Epithelial cell of proximal tubule (primary cell): ENCODE data around the gene SORCS1. TPM values are rescaled to one million over a fixed set of nuclear protein-coding genes. Genes with fewer than 3 reads are reported as not detected.

Source experiments
- DNase-seq: peaks from one replicate; pipeline ENCODE4 v3.0.0-alpha.2; 2011; ENCODE audit warnings: low read depth
- H3K4me3 ChIP-seq: 2 replicates; pipeline ENCODE4 v1.5.1; 2011; ENCODE audit warnings: low read depth, mild to moderate bottlenecking, low read length
- total RNA-seq: library from RNA; depleted of rRNA; stranded (reverse); fragments of >200 nt; gene quantifications from 2 replicates; pipeline ENCODE4 v1.2.3, GENCODE V29; 2015
- TF ChIP-seq, protein P1 (sequence below): conservative IDR thresholded peaks from 2 replicates; pipeline ENCODE4 v1.5.1; 2012; ENCODE audit warnings: low read depth, mild to moderate bottlenecking, low read length

Gene SORCS1
- total RNA-seq, 1 donor from 2014 or later: 0.06 TPM

DNA sequence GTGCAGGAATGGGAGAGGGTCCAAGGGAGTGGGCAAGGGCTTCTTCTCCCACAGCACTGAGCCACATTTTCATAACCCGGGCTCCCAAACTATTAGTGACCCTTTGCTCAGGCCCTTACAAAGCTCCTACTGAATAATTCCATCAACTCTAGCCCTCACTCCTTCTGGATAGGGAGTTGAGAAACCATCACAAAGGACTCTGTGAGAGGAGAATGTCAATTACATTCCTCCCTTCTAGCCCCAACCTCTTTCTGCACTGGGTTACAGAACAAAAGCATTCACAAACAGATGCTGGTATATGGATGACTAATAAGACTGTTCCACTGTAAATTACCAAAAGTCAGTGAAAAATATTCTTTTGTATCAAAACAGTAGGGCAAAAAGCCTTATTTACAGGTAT is 203.7 kb downstream of the SORCS1 start:
- TF ChIP-seq, protein P1, sequence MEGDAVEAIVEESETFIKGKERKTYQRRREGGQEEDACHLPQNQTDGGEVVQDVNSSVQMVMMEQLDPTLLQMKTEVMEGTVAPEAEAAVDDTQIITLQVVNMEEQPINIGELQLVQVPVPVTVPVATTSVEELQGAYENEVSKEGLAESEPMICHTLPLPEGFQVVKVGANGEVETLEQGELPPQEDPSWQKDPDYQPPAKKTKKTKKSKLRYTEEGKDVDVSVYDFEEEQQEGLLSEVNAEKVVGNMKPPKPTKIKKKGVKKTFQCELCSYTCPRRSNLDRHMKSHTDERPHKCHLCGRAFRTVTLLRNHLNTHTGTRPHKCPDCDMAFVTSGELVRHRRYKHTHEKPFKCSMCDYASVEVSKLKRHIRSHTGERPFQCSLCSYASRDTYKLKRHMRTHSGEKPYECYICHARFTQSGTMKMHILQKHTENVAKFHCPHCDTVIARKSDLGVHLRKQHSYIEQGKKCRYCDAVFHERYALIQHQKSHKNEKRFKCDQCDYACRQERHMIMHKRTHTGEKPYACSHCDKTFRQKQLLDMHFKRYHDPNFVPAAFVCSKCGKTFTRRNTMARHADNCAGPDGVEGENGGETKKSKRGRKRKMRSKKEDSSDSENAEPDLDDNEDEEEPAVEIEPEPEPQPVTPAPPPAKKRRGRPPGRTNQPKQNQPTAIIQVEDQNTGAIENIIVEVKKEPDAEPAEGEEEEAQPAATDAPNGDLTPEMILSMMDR: no peak
- DNase-seq: no peak
- H3K4me3 ChIP-seq: no peak overlapping the region

DNA sequence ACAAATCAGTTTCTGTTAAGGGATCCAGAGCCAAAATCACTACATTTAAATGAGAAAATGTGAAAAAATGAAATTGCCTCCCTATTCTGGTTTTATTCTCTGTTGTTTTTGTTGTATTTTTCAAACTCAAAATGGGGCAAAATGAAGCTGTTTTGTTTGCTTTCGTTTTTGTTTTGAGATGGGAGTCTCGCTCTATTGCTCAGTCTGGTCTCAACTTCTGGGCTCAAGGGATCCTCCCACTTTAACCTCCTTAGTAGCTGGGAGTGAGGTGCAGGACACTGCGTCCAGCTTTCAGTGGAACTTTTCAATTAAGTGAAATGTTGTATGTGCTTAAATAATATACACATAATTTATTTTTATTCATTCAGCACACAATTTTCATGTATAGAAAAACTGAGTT is 205.0 kb downstream of the SORCS1 start:
- no peak for DNase-seq
- TF ChIP-seq, protein P1: no peak
- H3K4me3 ChIP-seq: no peak overlapping the region

DNA sequence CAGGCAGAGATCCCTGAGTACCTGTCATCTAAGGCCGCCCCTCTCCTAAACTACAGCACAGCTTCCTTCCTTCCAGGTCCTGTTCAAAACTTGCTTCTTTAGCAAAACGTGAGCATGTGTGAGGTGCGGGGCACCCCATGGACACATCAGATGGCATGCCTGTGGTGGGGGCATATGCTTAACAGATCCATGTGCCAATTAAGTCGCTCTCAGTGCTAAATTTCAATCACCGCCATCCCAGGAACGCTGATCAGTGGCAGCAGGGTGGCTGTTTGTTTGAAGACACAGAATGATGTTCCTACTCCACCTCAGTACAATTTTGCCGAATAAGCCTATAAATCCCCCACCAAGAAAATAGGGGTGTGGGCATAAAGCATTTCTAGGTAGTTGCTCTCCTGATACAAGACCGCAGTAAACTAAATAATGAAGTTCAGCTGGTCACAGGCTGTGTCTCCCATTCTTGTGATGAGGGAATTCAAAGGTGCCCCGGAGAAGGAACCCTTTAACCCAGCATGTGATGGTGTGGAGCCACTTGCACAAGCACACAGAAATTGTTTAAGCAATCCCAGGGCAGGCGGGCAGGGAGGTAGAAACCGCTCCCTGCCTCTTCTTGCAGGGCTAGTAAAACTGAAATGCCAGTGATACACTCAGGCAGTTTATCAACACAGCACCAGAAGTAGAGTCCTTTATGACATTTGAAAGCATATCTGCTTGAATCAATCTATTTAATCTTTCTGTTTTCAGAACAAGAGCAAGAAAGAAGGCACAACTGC is 205.7 kb downstream of the SORCS1 start:
- H3K4me3 ChIP-seq: no peak overlapping the region
- TF ChIP-seq, protein P1: no peak
- DNase-seq: no peak

DNA sequence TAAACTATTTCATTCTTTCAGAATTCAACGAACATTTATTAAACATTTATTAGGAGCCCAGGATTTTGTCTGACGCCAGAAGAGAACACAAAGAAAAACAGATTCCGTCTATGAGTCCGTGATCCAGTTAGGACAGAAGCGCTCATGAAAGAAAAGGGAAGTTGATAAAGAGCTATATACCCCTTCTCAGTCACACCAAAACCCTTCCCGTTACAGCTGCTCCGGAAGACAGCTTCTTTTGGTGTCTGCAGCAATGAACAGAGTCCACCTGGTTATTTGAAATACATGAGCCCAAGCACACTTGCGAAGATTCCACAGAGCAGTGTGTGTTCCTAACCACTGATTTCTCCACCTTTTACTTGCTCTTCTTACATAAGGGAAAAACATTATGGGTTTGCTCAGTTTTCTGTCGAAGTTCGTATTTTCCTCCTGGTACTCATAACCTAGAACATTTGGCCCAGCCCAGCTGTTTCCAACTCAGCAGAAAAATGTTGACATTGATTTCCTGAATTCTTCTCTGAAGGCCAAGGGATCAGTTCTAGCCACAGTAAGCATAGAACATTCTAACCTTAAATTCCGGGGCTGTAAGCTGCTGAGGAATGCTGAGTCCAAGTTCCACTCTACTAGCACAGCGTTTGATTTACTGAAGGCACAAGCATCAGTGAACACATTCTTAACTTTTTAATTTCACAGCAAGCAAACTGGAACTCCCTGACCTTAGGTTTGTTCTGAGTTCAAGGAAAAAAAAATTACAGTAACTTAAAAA is 206.5 kb downstream of the SORCS1 start:
- TF ChIP-seq, protein P1: no peak
- H3K4me3 ChIP-seq: no peak overlapping the region
- peak; percentile 51 for DNase-seq

DNA sequence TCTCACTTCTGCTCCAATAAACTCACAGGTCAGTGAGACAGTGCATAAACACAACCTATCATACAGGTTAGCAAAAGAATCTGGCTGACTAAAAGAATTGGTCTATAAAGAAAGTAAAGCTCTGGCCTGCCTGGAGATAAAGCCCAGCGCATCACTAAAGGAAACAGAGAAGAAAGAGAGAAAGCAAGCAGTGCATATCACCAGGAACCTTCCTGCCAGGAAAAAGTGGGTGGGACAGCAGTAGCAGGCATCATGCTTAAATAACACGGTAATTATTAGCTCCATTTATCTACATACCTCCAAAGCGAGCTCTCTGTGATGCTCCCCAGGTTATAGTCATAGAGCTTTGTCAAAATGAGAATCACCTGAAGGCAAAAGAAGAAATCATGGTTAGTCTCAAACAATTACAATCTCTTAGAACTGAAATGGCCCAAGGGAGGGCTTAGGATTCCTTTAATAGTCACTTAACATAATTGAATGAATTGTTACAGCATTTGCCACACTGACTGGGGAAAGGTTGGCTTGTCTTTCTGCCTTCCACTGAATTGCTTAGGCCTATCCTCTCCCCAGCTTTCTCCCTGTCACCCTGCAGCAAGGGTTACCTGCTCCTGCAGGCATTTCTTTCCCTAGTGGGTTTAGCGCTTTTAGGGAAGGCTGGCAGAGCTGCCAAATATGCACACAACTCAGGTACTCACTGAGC is 208.1 kb downstream of the SORCS1 start:
- no peak for DNase-seq
- H3K4me3 ChIP-seq: no peak overlapping the region
- TF ChIP-seq, protein P1: no peak

DNA sequence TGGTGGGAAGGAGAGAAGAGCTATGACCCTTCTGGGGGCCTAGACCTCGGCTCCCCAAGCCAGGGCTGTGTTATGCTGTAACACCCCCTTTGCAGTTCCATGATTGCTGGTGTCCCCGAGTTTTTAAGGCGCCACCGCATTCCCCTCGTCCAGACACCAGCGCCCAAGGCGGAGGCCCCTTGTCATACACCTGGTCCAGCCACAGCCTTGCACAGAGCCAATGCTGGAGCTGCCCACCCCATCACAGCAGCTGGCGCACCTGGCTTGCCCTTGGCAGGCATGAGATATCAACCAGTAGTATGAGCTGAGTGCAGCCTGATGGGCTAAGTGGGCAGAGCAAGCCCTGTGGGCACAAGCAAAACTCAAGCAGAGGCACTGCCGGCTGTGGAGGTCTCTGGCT is 209.4 kb downstream of the SORCS1 start:
- DNase-seq: no peak
- TF ChIP-seq, protein P1: no peak
- H3K4me3 ChIP-seq: no peak overlapping the region
